Stimulated activated CD4-positive, alpha-beta T cell treated with anti-CD3 and anti-CD28 coated beads, Interleukin-1b, Interleukin-23, amount 100 ng/mL, for 4 hours (primary cell): ENCODE data around the gene ESRRG.
"Not testable (repeated sequence)": the region's sequence is repeated elsewhere in the genome, so short reads cannot be mapped to it uniquely, and the experiment has no call there.

Source experiments
- DNase-seq, 2 donors: peaks; one replicate each; pipeline ENCODE4 v3.0.0-alpha.2; 2020; ENCODE audit warnings: low read depth in 2 of 2

ESRRG gene

GRCh38 chr1:216563087-216563486 lies 160.1 kb downstream of the ESRRG start:
- no peak for DNase-seq

- DNase-seq = no peak
These were observed 160.8 kb downstream of the ESRRG start for GRCh38 chr1:216562383-216562782.

DNA sequence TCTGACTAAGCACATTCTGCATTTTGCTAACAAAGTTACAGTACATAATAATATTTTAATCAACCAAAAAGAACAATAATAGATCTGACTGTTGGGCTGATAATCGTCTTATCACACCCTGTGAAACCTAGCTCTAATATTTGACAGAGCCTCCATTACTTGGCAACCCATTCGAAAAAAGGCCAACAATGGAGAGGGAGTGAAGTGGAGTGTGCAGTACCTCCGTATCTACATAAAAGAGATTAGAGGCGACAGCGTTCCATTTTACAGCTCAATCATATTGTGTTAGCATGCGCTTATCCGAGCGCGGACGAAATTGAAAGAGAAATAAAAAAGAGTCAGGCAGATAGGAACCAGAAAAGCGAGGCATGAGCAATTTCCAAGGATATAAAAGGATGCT lies 162.7 kb downstream of the ESRRG start:
- no peak for DNase-seq

DNA sequence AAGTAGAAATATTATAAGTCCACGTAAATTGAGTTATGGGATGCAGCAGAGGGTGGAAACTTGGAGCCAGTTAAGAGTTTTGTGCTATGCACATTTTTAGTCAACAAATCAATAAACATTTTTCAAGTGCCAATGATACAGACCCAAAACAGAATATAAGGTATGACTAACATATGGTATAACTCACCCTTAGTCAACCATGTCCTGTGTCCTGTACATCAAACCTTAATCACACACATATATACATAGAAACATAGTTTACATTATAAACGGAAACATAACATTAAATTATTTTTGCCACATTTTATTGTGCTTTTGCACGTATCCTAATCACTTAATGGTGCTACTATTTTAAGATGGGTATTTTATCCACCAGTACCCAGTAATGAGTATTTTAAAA lies 163.9 kb downstream of the ESRRG start:
- no peak for DNase-seq

GRCh38 chr1:216555653-216556052 lies 167.6 kb downstream of the ESRRG start:
- no peak for DNase-seq

GRCh38 chr1:216554934-216555333 lies 168.3 kb downstream of the ESRRG start:
- DNase-seq = no peak

- DNase-seq = no peak
These were observed 169.5 kb downstream of the ESRRG start for GRCh38 chr1:216553766-216554165.

DNA sequence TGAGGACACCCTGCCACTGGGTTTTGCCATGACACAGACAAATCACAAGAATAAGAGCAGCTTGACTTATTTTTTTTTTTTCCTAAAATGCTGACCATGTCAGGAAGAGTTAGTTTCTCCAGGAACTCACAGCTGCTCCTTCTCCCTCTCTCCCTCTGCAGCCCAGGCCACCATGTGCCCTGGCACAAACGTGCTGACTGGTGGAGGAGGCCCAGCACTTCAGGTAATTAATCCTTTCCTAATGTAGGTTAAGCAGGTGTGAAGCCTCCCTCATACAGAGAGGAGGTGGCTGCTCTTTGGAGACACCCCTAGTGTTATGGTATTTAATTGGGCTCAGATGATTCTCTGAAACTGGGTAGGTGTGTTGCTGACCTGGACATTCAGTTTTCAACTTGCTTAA lies 170.2 kb downstream of the ESRRG start:
- no peak for DNase-seq

- DNase-seq = no peak
These were observed 173.4 kb downstream of the ESRRG start for GRCh38 chr1:216549796-216550195.

DNA sequence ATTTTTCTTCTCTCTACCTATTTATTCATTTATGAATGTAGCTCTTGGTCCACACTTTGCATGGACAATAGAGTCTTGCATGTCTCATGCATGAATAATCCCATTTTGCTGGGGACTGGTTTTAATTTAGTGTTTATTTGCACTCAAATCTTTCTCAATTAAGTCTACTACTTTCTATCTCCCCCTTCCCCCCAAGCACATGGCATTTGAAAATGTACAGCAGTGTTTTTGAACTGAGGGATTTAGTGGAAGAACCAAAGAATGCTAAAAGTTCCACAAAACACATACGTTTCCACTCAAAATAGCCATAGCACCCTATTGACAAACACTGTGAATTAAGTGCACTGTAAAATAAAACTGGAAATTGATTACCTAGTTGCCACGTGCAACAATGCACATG lies 180.5 kb downstream of the ESRRG start:
- DNase-seq = no peak

DNA sequence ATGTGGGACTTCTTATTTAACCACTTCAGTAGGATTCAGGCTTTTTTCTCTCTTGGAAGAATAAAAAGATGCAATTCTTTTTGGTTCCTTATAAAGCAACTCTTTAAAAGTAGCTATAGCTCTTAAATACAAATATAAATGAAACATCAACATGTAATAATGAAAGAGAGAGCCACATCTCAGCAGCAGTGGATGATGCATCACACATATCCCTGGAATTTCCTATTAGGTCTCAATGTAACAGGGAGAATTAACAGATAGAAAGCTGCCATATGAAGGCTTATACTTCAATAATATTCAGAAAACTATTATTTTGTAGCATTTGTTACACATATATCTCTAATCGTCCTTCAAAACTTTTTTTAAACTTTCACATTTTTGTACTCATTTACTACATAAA lies 181.0 kb downstream of the ESRRG start:
- no peak for DNase-seq

GRCh38 chr1:216535751-216536150 lies 187.5 kb downstream of the ESRRG start:
- no peak for DNase-seq

DNA sequence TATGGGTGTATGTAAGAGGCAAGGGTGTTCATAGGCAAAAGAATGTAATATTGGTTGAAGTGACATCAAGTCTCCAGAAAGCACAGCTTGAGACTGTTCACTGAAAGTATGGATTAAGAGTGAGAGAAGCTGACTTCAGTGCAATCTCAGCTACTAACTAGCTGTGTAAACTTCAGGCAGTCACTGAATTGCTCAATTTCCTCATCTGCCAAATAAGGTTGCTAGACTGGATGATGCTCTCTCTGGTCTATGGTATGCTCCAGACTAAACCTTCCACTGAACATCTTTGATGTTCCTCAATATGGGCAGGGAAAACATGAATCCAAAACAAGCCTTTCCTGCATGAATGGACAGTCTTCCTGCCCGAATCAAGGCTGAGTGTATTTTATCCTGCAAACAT lies 188.2 kb downstream of the ESRRG start:
- no peak for DNase-seq

- no peak for DNase-seq
These were observed 189.5 kb downstream of the ESRRG start for GRCh38 chr1:216533776-216534175.

- no peak for DNase-seq
These were observed 190.9 kb downstream of the ESRRG start for GRCh38 chr1:216532251-216532798.

- DNase-seq = no peak
These were observed 191.7 kb downstream of the ESRRG start for GRCh38 chr1:216531263-216532239.

- DNase-seq = not testable (repeated sequence)
These were observed 193.4 kb downstream of the ESRRG start for GRCh38 chr1:216529851-216530250.

DNA sequence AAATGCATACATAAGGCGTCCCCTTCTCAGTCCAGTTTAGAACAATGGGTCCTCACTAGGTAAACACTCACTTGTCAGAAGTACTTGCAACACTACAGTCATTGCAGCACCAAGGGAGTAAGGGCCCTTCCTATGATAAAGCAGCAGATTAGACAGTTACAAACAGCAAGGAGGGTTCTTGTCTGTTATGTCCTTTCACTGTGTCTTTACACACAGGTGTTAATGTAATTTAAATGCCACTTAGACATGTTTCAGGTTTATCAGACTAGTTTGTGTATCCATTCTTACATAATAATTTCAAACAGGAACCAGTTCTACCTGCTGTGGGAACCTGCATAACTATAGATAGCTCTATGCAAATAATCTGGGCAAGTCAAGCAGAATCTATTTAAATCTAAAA lies 194.4 kb downstream of the ESRRG start:
- DNase-seq = no peak

DNA sequence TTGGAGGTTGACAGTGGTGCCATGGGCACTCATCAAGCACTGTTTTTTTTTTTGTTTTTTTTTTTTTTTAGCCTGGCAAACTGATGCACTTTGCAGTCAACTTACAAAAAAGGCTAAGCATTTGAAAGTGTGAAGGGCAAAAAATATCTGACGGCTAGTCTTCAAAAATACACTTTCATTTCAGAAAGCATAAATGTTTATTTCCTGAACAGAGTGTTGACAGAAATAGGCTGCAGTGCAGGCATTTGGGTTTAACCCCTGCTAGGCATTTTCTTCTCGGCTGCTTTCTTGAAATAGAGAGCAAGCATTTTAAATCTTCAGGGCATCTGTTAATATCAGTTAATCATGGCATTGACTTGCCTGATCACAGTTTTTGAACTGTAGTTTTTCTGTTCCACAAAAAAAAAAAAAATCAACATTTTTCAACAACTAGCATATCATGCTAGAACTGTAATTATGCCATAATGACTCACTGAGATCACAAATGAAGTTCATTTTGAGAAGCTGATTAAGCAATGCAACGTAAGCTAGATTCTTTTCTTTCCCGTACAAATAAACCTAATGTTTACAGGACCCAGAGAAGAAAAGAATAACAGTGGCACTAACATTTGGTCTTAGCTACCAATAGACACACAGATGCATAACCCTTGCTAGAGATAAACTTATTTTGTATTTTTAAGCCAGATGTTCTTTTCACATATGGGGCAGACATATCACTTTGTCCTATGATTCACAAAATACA lies 199.6 kb downstream of the ESRRG start:
- DNase-seq = no peak

GRCh38 chr1:216523043-216523442 lies 200.2 kb downstream of the ESRRG start:
- DNase-seq = no peak

DNA sequence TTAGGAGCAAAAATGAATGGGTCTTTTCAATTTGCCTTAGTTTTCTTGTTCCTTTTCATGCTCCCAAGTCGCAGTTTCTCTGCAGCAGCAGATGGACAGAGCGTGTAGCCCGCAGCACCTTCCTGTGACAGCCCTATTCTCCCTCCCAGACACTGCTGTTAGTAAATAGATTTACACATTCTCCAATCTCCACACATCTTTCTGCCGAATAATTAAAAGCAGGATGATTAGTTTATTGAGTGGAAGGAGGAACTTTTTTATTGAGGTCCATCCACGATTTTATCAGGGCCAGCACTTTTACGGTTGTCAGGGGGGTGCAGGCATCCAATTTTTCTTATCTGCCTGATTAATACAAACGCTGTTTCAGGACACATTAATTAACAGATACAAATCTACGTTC lies 201.8 kb downstream of the ESRRG start:
- no peak for DNase-seq

GRCh38 chr1:216518844-216519627 lies 204.2 kb downstream of the ESRRG start:
- DNase-seq = no peak
